Mammary epithelial cell (primary cell): ENCODE data around the gene P2RX5.

Experiments
- CTCF ChIP-seq, 2 donors: IDR thresholded peaks in 1 of 2; conservative IDR thresholded peaks in 1 of 2; 2 replicates each; pipeline ENCODE4 v1.5.1; 2011 to 2012; ENCODE audit warnings: inconsistent platforms in 2 of 2, low read length in 2 of 2, mild to moderate bottlenecking in 2 of 2, control low read depth in 1 of 2, low read depth in 1 of 2; ENCODE audit not compliant: insufficient read depth in 1 of 2; ENCODE audit errors: extremely low read depth in 1 of 2
- EZH2 ChIP-seq: IDR thresholded peaks from 2 replicates; pipeline ENCODE4 v1.6.1; 2012; ENCODE audit warnings: low read length, inconsistent platforms, borderline replicate concordance

GRCh38 chr17:3647251-3647650, 48.7 kb downstream of the P2RX5 start:
- TF ChIP-seq CTCF (conservative IDR thresholded peaks at IDR 0.05 in 1 of 2, IDR thresholded peaks at IDR 0.05 in 1 of 2; ENCODE audit: extremely low read depth in 1 of 2, insufficient read depth in 1 of 2, low read depth in 1 of 2, low read length in 2 of 2), result no peak
- no peak for TF ChIP-seq EZH2
